T-helper 9 cell (primary cell): ENCODE results near the gene LITAF.
"Not testable (repeated sequence)": the region's sequence is repeated elsewhere in the genome, so short reads cannot be mapped to it uniquely, and the experiment has no call there.

Source experiments
- DNase-seq: peaks from one replicate; pipeline ENCODE4 v3.0.0-alpha.2; 2020

The LITAF gene

GRCh38 chr16:11515540-11516430 is 70.9 kb downstream of the LITAF start:
- no peak for DNase-seq

GRCh38 chr16:11514283-11514682 is 72.4 kb downstream of the LITAF start:
- DNase-seq, result no peak

- not testable (repeated sequence) for DNase-seq
Measured at GRCh38 chr16:11513366-11513765, 73.4 kb downstream of the LITAF start.

GRCh38 chr16:11511801-11512200 is 74.9 kb downstream of the LITAF start:
- no peak for DNase-seq

GRCh38 chr16:11511328-11511727 is 75.4 kb downstream of the LITAF start:
- no peak for DNase-seq

GRCh38 chr16:11510178-11510973 is 76.3 kb downstream of the LITAF start:
- DNase-seq, result no peak

- no peak for DNase-seq
Measured at GRCh38 chr16:11507991-11508390, 78.7 kb downstream of the LITAF start.

- DNase-seq, result no peak
Measured at GRCh38 chr16:11507350-11507749, 79.4 kb downstream of the LITAF start.

- no peak for DNase-seq
Measured at GRCh38 chr16:11506741-11507305, 79.9 kb downstream of the LITAF start.

GRCh38 chr16:11504261-11504660 is 82.5 kb downstream of the LITAF start:
- not testable (repeated sequence) for DNase-seq

- DNase-seq, result no peak
Measured at GRCh38 chr16:11503566-11503965, 83.2 kb downstream of the LITAF start.

GRCh38 chr16:11502239-11502638 is 84.5 kb downstream of the LITAF start:
- no peak for DNase-seq

- no peak for DNase-seq
Measured at GRCh38 chr16:11501632-11502031, 85.1 kb downstream of the LITAF start.

GRCh38 chr16:11500700-11501346 is 85.9 kb downstream of the LITAF start:
- DNase-seq, result no peak

- no peak for DNase-seq
Measured at GRCh38 chr16:11499295-11500089, 87.2 kb downstream of the LITAF start.

- no peak for DNase-seq
Measured at GRCh38 chr16:11498683-11499082, 88.0 kb downstream of the LITAF start.

- DNase-seq, result no peak
Measured at GRCh38 chr16:11497851-11498289, 88.8 kb downstream of the LITAF start.
